Lower lobe of right lung (tissue), 2 donors: Measurements from ENCODE around the gene FMO4. TPM values are rescaled to one million over a fixed set of nuclear protein-coding genes. Genes with fewer than 3 reads are reported as not detected.
"Not testable (repeated sequence)": the region's sequence is repeated elsewhere in the genome, so short reads cannot be mapped to it uniquely, and the experiment has no call there.

Experiments used
- ATAC-seq, 2 donors: fragments of 200-7000 bp; cut with Tn5 transposase; one replicate each; pipeline ENCODE4 v1.9.1; 2020 to 2022; ENCODE audit warnings: mild to moderate bottlenecking in 2 of 2, moderate library complexity in 2 of 2
- DNase-seq: peaks from one replicate; pipeline ENCODE4 v3.0.0-alpha.2; 2020
- H3K27ac ChIP-seq: fragments of 200-600 bp; one replicate; pipeline ENCODE4 v1.8.0; 2022
- H3K27me3 ChIP-seq: fragments of 200-600 bp; one replicate; pipeline ENCODE4 v1.8.0; 2022; ENCODE audit warnings: low read depth
- H3K36me3 ChIP-seq: fragments of 200-600 bp; one replicate; pipeline ENCODE4 v1.8.0; 2022; ENCODE audit warnings: mild to moderate bottlenecking
- H3K4me1 ChIP-seq: fragments of 200-600 bp; one replicate; pipeline ENCODE4 v1.8.0; 2022
- H3K4me3 ChIP-seq: fragments of 200-600 bp; one replicate; pipeline ENCODE4 v1.8.0; 2022; ENCODE audit warnings: mild to moderate bottlenecking
- H3K9me3 ChIP-seq: fragments of 200-600 bp; one replicate; pipeline ENCODE4 v1.8.0; 2022
- intact Hi-C: fragments of 100-400 bp; cut with DNase I; formaldehyde crosslinking; loops from one replicate; pipeline ENCODE4 v1.11.0; 2022
- total RNA-seq: library from RNA; stranded (reverse); fragmentation: NEBNext Ultra II Directional; extraction: Animal tissue kit (Norgen Biotek cat#: 25700); gene quantifications from one replicate; pipeline ENCODE4 v1.2.1, GENCODE V29; 2021
- TF ChIP-seq, protein P1 (sequence below): fragments of 200-600 bp; IDR thresholded peaks from one replicate; pipeline ENCODE4 v1.8.0; 2022; ENCODE audit warnings: antibody characterized with exemption, mild to moderate bottlenecking
- donor health status: DM: no; HTN: yes; CAD: no; lungs with severe emphysema.

Gene FMO4
- total RNA-seq, 1 donor from 2014 or later = 5.9 TPM

DNA sequence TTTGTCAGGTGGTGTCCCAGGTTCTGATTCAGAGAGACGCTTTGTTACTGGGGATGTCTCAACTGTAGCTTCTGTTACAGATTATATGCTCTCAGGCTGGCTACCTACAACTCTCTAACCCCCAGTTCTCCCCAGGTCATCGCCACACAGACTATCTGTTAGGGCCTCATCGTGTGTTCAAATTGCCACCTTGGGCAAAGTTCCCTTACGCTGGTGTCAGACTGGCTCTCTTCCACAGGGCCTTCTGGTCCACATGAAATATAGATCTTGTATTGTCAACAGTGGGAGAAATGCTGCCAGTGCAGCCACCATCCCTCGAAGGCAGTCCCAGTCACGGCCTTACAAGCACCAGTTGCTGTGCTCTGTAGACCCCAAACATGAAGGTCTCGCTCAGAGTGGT lies 15.3 kb downstream of the FMO4 start:
- DNase-seq (no peak), ATAC-seq (no peak)
- intact Hi-C loops = no loop called here
- Histone ChIP-seq H3K27me3 (no peaks in the 10 kb centered on the region), H3K27ac (no peak overlapping the region), H3K4me1 (no peaks in the 10 kb centered on the region), H3K4me3 (no peak overlapping the region), H3K9me3 (no peaks in the 10 kb centered on the region), H3K36me3 (no peaks in the 10 kb centered on the region)
- TF ChIP-seq, protein P1, sequence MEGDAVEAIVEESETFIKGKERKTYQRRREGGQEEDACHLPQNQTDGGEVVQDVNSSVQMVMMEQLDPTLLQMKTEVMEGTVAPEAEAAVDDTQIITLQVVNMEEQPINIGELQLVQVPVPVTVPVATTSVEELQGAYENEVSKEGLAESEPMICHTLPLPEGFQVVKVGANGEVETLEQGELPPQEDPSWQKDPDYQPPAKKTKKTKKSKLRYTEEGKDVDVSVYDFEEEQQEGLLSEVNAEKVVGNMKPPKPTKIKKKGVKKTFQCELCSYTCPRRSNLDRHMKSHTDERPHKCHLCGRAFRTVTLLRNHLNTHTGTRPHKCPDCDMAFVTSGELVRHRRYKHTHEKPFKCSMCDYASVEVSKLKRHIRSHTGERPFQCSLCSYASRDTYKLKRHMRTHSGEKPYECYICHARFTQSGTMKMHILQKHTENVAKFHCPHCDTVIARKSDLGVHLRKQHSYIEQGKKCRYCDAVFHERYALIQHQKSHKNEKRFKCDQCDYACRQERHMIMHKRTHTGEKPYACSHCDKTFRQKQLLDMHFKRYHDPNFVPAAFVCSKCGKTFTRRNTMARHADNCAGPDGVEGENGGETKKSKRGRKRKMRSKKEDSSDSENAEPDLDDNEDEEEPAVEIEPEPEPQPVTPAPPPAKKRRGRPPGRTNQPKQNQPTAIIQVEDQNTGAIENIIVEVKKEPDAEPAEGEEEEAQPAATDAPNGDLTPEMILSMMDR = no peak

DNA sequence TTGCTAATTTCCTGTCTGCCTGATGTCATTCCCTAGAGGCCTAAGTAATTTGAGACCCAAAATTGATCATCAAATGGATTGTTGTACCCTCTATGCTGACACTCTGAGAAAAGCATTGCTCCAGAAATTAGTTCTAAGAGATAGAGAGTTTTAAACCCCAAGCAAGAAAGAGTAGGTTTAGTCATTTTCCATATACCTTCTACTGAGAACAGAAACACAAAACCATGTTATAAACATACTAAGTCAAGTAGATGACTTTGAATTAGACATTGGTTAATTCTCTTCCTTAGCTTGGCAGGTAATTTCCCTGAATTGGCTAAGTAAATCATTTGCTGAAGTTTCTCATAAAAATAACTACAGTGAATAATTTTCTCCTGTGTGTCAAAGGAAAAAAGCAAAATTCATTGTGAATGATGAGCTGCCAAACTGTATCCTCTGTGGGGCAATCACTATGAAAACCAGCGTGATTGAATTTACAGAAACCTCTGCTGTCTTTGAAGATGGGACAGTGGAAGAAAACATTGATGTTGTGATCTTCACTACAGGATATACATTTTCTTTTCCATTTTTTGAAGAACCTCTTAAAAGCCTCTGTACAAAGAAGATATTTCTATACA lies 20.1 kb downstream of the FMO4 start:
- Histone ChIP-seq H3K27me3 (no peaks in the 10 kb centered on the region), H3K27ac (no peak overlapping the region), H3K9me3 (no peaks in the 10 kb centered on the region), H3K36me3 (no peaks in the 10 kb centered on the region), H3K4me3 (no peak overlapping the region), H3K4me1 (no peaks in the 10 kb centered on the region)
- DNase-seq = no peak
- intact Hi-C loops = no loop called here
- ATAC-seq = no peak
- TF ChIP-seq, protein P1 = no peak

DNA sequence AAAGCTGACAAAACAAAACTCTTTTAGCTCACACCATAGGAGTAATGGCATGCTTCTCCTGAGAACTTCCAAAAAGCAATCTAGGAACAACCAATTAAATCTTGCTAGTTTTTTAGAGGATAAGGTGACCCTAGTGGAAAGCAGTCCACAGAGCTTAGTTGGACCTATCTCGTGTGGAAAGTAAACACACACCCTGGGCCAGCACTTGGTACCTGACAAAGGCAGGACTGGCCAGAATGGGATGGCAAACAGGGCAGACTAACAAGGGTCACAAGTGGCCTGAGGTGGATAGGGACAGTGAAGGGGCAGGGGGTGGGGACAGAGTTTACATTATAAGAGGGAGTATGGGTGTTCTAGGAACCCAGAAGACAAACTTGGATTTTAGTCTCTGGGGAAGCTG lies 22.0 kb downstream of the FMO4 start:
- Histone ChIP-seq H3K9me3 (no peaks in the 10 kb centered on the region), H3K27ac (no peak overlapping the region), H3K36me3 (no peaks in the 10 kb centered on the region), H3K27me3 (no peaks in the 10 kb centered on the region), H3K4me3 (no peak overlapping the region), H3K4me1 (no peaks in the 10 kb centered on the region)
- intact Hi-C loops = no loop called here
- DNase-seq = no peak
- TF ChIP-seq, protein P1 = no peak
- no peak for ATAC-seq

DNA sequence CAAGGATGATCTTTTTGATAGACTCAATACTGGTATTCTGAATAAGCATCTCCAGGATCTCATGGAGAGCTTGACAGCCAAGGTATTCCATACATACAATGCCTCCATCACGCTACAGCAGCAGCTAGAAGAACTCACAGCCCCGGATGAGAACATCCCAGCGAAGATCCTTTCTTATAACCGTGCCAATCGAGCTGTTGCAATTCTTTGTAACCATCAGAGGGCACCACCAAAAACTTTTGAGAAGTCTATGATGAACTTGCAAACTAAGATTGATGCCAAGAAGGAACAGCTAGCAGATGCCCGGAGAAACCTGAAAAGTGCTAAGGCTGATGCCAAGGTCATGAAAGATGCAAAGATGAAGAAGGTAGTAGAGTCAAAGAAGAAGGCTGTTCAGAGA lies 25.4 kb downstream of the FMO4 start:
- ATAC-seq, DNase-seq, H3K36me3 ChIP-seq, H3K4me1 ChIP-seq, H3K27me3 ChIP-seq, H3K27ac ChIP-seq, H3K4me3 ChIP-seq, intact Hi-C loops, H3K9me3 ChIP-seq: not testable (repeated sequence)

DNA sequence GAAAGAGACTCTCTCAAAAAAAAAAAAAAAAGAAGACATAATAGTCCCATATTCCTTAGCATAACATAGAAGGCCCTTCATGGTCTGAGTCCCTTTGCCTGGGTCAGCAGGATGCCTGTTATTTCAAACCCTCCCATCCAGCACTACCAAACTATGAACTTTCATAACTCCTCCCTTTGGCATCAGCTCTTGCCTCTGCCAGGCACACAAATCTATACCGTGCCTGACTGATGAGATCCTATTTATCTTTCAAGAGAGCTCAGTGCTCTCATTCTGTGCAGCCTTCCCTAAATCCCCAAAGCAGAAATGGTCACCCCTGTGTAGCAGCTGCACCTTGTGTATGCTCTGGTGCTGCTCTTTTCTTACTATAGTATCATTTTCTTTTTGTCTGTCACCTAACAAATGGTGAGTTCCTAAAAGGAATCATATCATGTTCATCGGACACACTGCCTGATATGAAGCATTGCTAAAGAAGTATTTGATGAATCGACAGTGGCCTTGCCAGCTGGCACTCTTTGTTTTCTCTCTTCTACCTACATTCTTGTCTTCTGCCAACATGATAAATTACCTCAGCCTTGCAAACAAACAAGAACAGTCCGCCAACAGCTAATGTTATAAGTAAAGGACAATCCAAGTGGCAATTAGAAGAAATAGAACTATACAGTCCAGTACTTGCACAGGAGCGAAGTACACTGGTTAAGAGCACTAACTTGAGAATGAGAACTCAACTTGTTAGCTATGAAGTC lies 29.9 kb downstream of the FMO4 start:
- no peak for ATAC-seq
- Histone ChIP-seq H3K9me3 (no peaks in the 10 kb centered on the region), H3K27me3 (no peaks in the 10 kb centered on the region), H3K4me3 (no peak overlapping the region), H3K4me1 (no peaks in the 10 kb centered on the region), H3K36me3 (no peaks in the 10 kb centered on the region), H3K27ac (no peak overlapping the region)
- TF ChIP-seq, protein P1 = no peak
- intact Hi-C loops = no loop called here
- no peak for DNase-seq

DNA sequence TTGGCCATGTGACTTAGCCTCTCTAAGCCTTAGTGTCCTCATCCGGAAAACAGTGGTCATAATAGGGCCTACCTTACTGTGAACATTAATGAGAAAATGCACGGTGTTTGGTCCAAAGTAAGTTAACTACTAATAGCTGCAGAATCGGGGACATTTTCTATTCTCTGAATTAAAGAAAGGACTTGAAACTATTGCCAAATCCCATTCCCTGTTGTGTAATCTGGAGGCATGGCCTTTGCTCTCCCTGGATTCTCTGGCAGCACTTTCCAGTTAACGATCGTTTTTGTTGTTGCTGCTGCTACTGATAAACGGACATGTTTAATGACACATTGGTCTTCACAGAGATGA lies 30.5 kb downstream of the FMO4 start:
- ATAC-seq = peak; percentile 11 to 70
- intact Hi-C loops = no loop called here
- H3K27ac ChIP-seq = no peak overlapping the region
- no peaks in the 10 kb centered on the region for H3K9me3 ChIP-seq
- no peaks in the 10 kb centered on the region for H3K4me1 ChIP-seq
- DNase-seq = no peak
- H3K36me3 ChIP-seq = no peaks in the 10 kb centered on the region
- no peak overlapping the region for H3K4me3 ChIP-seq
- TF ChIP-seq, protein P1 = no peak
- H3K27me3 ChIP-seq = no peaks in the 10 kb centered on the region
